Umbilical cord (tissue), 2 donors: Measurements from ENCODE around the gene TRIM49D1. TPM values are rescaled to one million over a fixed set of nuclear protein-coding genes. Genes with fewer than 3 reads are reported as not detected.
A peak's percentile ranks its signal among the peaks of the same experiment; 100 is the strongest.
"Not testable (repeated sequence)": the region's sequence is repeated elsewhere in the genome, so short reads cannot be mapped to it uniquely, and the experiment has no call there.

Experiments used
- DNase-seq: peaks from one replicate; pipeline ENCODE4 v3.0.0-alpha.2; 2015; ENCODE audit warnings: low spot score
- total RNA-seq: library from RNA; depleted of rRNA; stranded (reverse); fragments of >200 nt; gene quantifications from one replicate; pipeline ENCODE4 v1.2.3, GENCODE V29; 2014; ENCODE audit warnings: low replicate concordance; ENCODE audit not compliant: insufficient read depth

The TRIM49D1 gene, protein sequence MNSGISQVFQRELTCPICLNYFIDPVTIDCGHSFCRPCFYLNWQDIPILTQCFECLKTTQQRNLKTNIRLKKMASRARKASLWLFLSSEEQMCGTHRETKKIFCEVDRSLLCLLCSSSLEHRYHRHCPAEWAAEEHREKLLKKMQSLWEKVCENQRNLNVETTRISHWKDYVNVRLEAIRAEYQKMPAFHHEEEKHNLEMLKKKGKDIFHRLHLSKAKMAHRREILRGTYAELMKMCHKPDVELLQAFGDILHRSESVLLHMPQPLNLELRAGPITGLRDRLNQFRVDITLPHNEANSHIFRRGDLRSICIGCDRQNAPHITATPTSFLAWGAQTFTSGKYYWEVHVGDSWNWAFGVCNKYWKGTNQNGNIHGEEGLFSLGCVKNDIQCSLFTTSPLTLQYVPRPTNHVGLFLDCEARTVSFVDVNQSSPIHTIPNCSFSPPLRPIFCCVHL
- total RNA-seq, result not detected

- DNase-seq, result no peak
These were observed at the start of gene TRIM49D1 for GRCh38 chr11:89922195-89922660. TSS of gene TRIM49D1 (minus strand) at chr11:89922245. CDS start at chr11:89917710, 4,535 bp downstream.

- not testable (repeated sequence) for DNase-seq
These were observed 43.7 kb upstream of the TRIM49D1 start, which contains the start of gene TRIM64 for GRCh38 chr11:89965737-89966136. TSS of gene TRIM64 (plus strand) at chr11:89966037. CDS start at chr11:89968504, 2,467 bp downstream.

DNA sequence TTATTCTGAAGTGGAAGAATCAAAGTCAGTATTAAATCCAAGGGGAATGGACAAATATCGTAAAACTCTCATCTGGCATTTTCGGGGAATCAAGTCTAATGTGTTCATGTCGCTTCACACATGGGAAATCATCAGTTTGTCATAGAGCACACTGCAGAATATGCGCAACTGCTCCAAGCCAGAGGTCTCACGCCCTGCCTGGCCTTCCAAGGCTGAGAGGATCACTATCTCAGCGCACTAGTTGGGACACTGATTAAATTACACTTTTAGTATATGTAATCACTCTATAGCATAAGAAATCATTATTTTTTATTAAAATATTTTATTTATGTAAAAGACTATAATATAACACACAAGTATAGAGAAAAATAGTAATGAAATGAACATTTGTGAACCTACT lies 38.8 kb upstream of the TRIM49D1 start:
- not testable (repeated sequence) for DNase-seq

DNA sequence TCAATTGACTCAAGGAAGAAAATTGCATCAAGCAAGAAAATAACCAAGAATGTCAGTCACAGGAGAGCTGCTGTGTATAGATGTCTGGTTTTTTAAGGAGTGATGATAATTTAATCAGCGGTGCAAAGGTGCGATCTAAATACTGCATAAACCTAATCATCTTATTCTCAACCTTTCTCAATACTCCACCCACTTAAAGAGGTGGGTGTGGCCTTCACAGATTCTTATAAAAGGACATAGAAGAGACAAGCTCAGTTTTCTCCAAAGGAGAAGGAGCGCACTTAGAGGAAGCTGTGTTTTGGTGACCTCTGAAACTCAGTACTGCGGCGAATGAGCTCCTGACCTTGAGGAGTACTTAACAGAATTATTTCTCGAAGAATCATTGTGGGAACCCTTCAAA lies 1.7 kb upstream of the TRIM49D1 start, which contains the start of gene TRIM49D2:
Gene TRIM49D2, plus strand, starts transcription at position 301 of the 400 bp plus-strand sequence. CDS start 2,698 bp downstream, outside the sequence.
- not testable (repeated sequence) for DNase-seq

DNA sequence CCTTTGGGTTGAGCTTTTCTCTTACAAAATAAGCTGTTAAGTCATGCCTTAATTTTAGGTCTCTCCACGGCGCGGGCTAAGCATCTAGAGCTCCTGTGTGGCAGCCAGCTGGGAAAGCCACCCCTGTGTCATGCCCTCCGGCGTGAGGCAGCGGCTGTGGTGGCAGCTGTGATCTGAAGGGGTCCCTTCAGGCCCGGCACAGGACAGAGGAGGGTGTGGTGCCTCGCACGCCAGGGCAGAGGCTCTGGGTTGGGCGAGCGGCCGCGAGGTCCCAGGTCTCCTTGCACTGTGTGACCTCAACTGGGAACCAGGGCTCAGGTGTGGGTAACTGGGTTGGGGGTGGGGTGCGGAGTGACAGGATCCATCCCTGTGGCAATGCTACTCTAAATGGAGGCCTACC lies 21.2 kb downstream of the TRIM49D1 start:
- not testable (repeated sequence) for DNase-seq

DNA sequence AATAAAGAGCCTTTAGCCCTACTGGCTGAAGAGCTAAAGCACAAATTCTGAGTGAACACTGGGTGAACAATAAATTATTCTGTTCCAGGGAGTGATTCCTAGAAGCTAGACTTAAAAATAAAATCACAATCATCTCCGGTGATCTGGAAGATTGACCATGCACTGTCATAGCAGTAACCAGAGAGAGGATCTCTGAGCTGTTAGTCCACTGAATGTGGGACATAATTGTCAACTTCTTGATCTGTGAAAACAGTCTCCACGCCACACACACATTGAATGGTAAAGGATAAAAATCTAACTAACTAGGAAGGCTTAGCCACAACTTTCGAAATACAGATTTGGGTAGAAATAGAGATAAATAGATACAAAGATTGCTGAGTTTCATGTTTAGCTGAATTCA lies 28.8 kb downstream of the TRIM49D1 start:
- not testable (repeated sequence) for DNase-seq

- DNase-seq, result not testable (repeated sequence)
These were observed 44.5 kb downstream of the TRIM49D1 start for GRCh38 chr11:89877511-89877910.

GRCh38 chr11:89872588-89872987 lies 49.5 kb downstream of the TRIM49D1 start:
- DNase-seq, result not testable (repeated sequence)

GRCh38 chr11:89865223-89865622 lies 56.8 kb downstream of the TRIM49D1 start:
- not testable (repeated sequence) for DNase-seq

DNA sequence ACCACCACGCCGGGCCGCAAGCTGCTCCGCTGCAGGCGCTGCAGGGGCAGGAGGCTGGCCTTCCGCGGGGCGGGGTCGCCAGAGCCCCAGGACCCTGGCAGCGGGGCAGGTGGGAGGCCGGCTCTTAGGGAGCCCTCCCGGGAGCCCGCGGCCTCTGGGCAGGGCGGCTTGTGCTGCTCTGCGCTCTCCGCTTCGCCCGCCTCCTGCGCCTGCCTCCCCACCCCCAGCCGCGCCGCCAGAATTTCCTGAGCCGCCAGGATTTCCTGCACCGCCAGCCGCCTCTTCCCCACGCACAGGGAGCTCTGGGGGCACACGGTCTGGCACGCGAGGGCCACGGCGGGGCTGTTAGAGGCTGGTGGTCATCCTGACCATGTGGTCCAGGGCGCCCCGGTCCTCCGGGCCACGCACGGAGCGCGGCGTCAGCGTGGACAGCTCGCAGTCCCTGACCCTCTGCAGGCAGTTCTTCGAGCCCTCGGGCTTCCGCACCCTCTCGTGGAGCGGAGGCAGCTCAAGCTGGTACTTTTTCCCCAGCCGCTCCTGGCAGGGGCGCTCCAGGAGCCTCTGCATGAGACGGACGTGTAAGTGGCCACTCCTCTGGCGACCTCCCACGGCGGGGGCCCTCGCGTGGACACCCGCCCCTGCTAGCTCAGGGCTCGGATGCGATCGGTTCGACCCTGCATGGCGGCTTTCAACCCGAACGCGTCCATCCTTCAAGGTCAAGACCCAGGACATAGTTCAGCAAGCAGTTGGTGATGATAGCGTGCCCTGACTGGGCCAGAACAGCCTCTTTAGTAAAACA lies 57.9 kb downstream of the TRIM49D1 start:
- DNase-seq, result peak; percentile 1

Other genes starting within 250 kb of the TRIM49D1 start
- not detected for gene TRIM77, start 211.9 kb downstream of the TRIM49D1 start, total RNA-seq
- gene TRIM49, start 113.7 kb downstream of the TRIM49D1 start, total RNA-seq, result 2.9 TPM
- gene TRIM64B, start 43.8 kb downstream of the TRIM49D1 start, total RNA-seq, result 3.6 TPM
- gene TRIM49D2, start 1.8 kb upstream of the TRIM49D1 start, total RNA-seq, result not detected
- not detected for gene TRIM64, start 43.8 kb upstream of the TRIM49D1 start, total RNA-seq
- 1.9 TPM for gene TRIM49C, start 108.9 kb upstream of the TRIM49D1 start, total RNA-seq
- 9.9 TPM for gene UBTFL1, start 163.7 kb upstream of the TRIM49D1 start, total RNA-seq
- gene NAALAD2, start 212.4 kb upstream of the TRIM49D1 start, total RNA-seq, result 7.2 TPM